Lower leg skin (tissue), 4 donors: ENCODE measurements around the gene ARHGEF12. TPM values are rescaled to one million over a fixed set of nuclear protein-coding genes. Genes with fewer than 3 reads are reported as not detected.

ENCODE experiments used
- DNase-seq, 2 donors: peaks; one replicate each; pipeline ENCODE4 v3.0.0-alpha.2; 2019; ENCODE audit warnings: low spot score in 2 of 2
- H3K4me3 ChIP-seq: fragments of 200-600 bp; sonication (generic); 2 replicates; pipeline ENCODE4 v1.5.1; 2017; ENCODE audit warnings: mild to moderate bottlenecking, low read depth; ENCODE audit not compliant: poor library complexity, severe bottlenecking
- POLR2A ChIP-seq, 2 donors: fragments of 450-650 bp; IDR thresholded peaks; one replicate each; pipeline ENCODE4 v1.6.1; 2016 to 2017; ENCODE audit warnings: antibody characterized with exemption in 2 of 2, mild to moderate bottlenecking in 1 of 2, moderate library complexity in 1 of 2
- WGBS, 2 donors: methylation state at CpG; one replicate each; pipeline ENCODE4 v1.1.5; 2018; 5-methylcytosine and 5-hydroxymethylcytosine counted together
- intact Hi-C: fragments of 100-400 bp; cut with DNase I; formaldehyde crosslinking; loops from one replicate; pipeline ENCODE4 v1.15.0; 2023; ENCODE audit warnings: low total_unique reads
- total RNA-seq, 4 donors: library from RNA; depleted of rRNA; stranded (reverse); fragments of >200 nt; gene quantifications; one replicate each; pipeline ENCODE4 v1.1.0, GENCODE V29; 2016
- TF ChIP-seq, protein P1 (sequence below), 3 donors: fragments of 450-650 bp; IDR thresholded peaks; one replicate each; pipeline ENCODE4 v1.5.1; 2016; ENCODE audit warnings: antibody characterized with exemption in 3 of 3, mild to moderate bottlenecking in 3 of 3, moderate library complexity in 2 of 3

The ARHGEF12 gene
- total RNA-seq, 4 donors from 2014 or later = 124 to 153 (median 132) TPM

DNA sequence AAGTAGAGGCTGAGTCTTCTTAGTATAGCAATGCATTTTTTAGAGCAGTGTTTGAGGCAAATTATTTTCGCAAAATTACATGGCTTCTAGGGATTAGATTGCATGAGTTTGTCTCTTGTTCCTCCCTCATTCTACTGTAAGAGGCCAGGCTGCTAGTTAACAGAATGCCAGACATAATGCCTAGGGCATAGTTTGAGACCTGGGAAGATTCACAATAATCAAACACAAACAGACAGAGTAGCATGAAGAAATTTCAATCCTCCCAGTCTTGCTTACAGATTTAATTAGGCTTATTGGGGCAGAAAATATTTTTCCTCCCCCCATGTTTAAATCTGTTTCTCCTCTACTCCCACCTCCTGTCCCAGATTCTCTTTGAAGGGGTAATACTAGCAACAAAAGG, 48.3 kb downstream of the ARHGEF12 start:
- no peak for DNase-seq
- WGBS, 2 donors = 39 to 42% methylated on average over 1 of the region's 1 CpG
- intact Hi-C loops = no loop called here
- no peak overlapping the region for H3K4me3 ChIP-seq
- no peak for TF ChIP-seq POLR2A (IDR thresholded peaks at IDR 0.05)
- TF ChIP-seq, protein P1, sequence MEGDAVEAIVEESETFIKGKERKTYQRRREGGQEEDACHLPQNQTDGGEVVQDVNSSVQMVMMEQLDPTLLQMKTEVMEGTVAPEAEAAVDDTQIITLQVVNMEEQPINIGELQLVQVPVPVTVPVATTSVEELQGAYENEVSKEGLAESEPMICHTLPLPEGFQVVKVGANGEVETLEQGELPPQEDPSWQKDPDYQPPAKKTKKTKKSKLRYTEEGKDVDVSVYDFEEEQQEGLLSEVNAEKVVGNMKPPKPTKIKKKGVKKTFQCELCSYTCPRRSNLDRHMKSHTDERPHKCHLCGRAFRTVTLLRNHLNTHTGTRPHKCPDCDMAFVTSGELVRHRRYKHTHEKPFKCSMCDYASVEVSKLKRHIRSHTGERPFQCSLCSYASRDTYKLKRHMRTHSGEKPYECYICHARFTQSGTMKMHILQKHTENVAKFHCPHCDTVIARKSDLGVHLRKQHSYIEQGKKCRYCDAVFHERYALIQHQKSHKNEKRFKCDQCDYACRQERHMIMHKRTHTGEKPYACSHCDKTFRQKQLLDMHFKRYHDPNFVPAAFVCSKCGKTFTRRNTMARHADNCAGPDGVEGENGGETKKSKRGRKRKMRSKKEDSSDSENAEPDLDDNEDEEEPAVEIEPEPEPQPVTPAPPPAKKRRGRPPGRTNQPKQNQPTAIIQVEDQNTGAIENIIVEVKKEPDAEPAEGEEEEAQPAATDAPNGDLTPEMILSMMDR (IDR thresholded peaks at IDR 0.05) = no peak

DNA sequence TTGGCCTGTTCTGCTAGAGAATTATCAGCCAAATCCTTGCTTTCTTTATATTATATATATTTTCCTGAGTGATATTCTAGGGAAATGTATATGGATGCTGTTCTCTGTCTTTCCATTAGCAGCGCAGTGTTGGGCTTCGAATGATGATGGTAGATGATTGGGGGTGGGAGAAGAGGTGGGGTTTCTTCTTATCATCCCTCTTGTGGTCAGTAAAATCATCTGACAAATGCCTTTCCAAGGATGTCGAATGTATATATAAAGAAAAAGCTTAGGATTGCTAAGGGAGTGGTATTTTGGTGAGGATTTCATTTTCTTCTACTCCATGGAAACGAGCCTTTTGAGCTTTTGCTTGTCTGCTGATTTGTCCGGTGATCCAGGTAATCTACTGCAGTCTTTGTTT, 48.9 kb downstream of the ARHGEF12 start:
- DNase-seq = no peak
- no peak for TF ChIP-seq POLR2A (IDR thresholded peaks at IDR 0.05)
- TF ChIP-seq, protein P1 (IDR thresholded peaks at IDR 0.05) = no peak
- 70 to 71% methylated on average over 5 of the region's 5 CpGs for WGBS, 2 donors
- no peak overlapping the region for H3K4me3 ChIP-seq
- intact Hi-C loops = no loop called here

DNA sequence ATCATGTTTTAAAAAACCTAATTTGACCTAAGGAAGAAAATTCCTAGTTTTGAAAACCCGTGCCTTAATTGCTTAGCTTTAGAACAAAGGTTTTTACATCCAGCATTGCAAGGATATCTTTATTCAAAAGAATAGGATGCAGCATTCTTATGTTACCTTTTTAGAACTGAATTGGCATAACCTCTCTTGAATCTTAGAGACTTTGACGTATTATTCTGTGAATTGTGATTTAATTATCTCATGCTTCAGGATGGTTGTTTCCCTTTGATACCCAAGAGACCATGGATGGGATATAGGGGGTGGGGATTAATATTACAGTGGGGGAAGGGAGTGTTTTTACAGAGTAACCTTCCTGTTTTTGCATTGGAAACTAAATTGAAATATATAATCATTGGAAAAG, 49.4 kb downstream of the ARHGEF12 start:
- DNase-seq = no peak
- 46 to 53% methylated on average over 2 of the region's 2 CpGs for WGBS, 2 donors
- TF ChIP-seq POLR2A (IDR thresholded peaks at IDR 0.05) = no peak
- TF ChIP-seq, protein P1 (IDR thresholded peaks at IDR 0.05) = no peak
- no peak overlapping the region for H3K4me3 ChIP-seq
- intact Hi-C loops = no loop called here

DNA sequence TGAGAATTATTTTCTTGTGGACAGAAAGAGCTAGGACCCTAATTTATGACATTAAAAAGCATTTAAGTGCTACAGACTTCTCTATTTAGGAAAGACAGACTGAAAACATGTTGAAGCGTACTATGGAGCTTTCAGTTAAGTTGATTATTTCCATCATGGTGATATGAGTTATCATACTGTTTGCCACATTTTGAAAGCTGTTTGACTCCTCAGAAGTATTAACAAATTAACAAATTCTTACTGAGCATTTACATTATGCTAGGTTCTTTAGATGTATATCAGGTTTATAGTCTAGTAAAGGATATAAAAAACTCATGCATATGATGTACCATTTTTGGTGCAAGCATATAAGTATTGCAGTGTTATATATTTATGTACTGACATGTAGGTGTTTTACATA, 50.1 kb downstream of the ARHGEF12 start:
- TF ChIP-seq POLR2A (IDR thresholded peaks at IDR 0.05) = no peak
- TF ChIP-seq, protein P1 (IDR thresholded peaks at IDR 0.05) = no peak
- intact Hi-C loops = no loop called here
- DNase-seq = no peak
- H3K4me3 ChIP-seq = no peak overlapping the region
- WGBS, 2 donors = 84 to 85% methylated on average over 1 of the region's 1 CpG

DNA sequence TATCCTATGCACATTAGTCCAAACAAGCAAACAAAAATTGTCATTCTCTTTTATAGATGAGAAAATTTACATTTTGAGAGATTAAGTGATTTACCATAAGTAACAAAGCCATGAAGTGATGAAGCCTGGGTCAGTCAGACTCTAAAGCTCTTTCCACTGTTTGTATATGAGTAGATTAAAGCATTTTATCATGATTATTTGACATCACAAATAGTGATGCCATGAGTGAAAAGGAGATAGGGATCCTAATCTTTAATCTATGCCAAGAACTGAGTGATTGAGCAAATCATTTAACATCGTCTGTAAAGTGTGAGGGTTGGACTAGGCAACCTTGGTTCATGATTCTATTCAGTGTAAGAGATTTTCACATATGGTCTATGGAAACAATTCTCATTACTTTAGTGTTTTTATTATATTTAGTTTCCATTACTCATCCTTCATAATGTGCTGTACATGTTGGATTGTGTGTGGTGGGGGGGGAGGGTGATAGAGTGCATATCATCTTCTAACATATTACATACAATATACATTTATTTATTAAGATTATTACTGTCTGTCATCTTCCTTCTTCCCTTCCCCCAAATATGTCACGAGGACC, 50.7 kb downstream of the ARHGEF12 start:
- DNase-seq = no peak
- WGBS, 2 donors = 43 to 51% methylated on average over 2 of the region's 2 CpGs
- no peak for TF ChIP-seq POLR2A (IDR thresholded peaks at IDR 0.05)
- TF ChIP-seq, protein P1 (IDR thresholded peaks at IDR 0.05) = no peak
- intact Hi-C loops = no loop called here
- no peak overlapping the region for H3K4me3 ChIP-seq

DNA sequence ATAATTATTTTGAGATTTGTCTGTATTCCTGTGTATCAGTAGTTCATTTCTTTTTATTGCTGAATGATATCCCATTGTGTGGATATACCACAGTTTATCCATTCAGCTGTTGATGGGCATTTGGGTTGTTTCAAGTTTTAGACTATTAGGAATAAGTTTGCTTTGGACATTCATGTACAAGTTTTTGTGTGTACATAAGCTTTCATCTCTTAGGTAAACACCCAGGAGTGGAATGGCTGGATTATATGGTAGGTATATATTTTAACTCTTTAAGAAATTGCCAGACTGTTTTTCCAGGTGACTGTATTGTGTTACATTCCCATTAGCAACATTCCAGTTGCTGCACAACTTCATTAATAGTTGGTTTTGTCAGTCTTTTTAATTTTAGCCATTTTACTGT, 52.0 kb downstream of the ARHGEF12 start:
- intact Hi-C loops = no loop called here
- TF ChIP-seq, protein P1 (IDR thresholded peaks at IDR 0.05) = no peak
- TF ChIP-seq POLR2A (IDR thresholded peaks at IDR 0.05) = no peak
- H3K4me3 ChIP-seq = no peak overlapping the region
- no peak for DNase-seq
